ENCODE results near the gene UBE2E1. TPM values are rescaled to one million over a fixed set of nuclear protein-coding genes. Genes with fewer than 3 reads are reported as not detected.
"Not testable (repeated sequence)": the region's sequence is repeated elsewhere in the genome, so short reads cannot be mapped to it uniquely, and the experiment has no call there.

The UBE2E1 gene
- total RNA-seq, 1 experiment from 2014 or later, result 99.0 TPM

DNA sequence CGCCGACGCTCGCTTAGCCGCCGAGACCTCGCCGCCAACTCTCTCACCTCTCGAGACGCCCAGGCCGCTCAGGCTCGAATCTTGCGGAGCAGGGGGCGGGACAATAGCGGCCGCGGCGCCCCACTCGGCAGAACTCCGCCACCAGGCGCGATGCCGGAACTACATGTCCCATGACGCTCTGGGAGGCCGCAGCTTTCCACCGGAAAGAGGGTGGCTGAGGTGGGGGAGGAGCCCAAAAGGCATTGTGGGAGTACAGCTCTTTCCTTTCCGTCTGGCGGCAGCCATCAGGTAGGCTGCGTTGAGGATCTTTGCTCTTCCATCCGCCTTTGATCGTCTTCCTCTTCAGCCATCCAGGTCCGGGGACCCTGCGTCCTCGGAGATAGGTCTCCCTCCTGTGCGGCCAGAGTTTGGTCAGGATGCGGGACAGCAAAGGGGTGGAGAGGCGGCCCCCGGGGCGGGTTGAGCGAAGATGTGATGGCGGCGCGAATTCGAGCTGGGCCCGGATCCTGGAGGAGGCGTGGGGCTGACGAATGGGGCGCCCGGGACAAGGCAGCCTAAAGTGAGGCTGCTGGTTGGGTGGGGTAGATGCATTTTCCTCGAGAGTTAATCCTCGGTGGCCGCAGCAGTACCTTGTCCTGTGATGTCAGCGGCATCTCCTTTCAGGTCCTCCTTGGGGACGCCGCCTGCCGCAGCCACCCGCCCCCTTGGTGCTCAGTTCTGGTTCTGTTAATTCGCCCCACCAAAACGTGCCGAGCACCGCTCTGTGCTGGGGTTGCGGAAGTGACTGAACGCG is 111.3 kb downstream of the UBE2E1 start, which contains the start of the genes NKIRAS1 and RPL15:
Gene NKIRAS1 (minus strand): TSS at position 105 of the 793 bp plus-strand sequence. CDS start 6,086 bp downstream, outside the sequence.
Gene RPL15 (plus strand): TSS at position 247 of the 793 bp plus-strand sequence. CDS start 728 bp downstream, outside the sequence.
- peak; percentile 94 for DNase-seq (ENCODE audit: low read depth)

DNA sequence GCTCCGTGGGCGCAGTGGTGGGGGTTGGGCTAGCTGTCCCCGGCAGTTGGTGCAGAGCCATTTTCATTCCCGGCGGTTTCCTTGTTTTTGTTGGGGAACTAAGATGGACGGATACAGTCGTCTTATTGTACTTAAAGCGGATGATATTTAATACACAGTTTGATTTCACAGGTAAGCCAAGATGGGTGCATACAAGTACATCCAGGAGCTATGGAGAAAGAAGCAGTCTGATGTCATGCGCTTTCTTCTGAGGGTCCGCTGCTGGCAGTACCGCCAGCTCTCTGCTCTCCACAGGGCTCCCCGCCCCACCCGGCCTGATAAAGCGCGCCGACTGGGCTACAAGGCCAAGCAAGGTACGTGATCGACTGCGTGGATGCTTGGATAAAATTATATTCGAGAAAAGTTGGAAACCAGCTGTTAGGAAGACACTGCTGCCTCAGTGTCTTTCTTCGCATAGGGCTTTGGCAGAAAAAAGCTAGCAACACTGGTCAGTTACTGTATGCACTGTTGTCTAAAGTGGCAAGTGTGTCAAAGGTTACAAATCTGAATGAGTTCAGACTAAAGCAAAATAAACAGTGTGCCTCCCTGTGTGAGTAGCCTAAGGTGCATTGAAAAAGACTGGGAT is 112.0 kb downstream of the UBE2E1 start:
- peak; percentile 44 for DNase-seq (ENCODE audit: low read depth)

DNA sequence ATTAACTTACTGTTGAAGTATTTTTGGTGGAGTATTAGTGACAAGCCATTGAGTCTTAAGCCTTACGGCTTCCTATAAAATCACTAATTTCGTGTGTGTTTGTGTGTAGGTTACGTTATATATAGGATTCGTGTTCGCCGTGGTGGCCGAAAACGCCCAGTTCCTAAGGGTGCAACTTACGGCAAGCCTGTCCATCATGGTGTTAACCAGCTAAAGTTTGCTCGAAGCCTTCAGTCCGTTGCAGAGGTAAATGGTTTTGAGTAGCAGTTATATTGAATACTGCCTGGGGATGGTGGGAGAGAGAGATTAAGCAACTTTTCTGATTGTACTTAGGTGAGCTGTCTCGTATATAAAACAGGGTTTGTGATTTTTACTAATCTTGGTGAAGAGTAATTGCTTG is 112.6 kb downstream of the UBE2E1 start:
- not testable (repeated sequence) for DNase-seq (ENCODE audit: low read depth)

DNA sequence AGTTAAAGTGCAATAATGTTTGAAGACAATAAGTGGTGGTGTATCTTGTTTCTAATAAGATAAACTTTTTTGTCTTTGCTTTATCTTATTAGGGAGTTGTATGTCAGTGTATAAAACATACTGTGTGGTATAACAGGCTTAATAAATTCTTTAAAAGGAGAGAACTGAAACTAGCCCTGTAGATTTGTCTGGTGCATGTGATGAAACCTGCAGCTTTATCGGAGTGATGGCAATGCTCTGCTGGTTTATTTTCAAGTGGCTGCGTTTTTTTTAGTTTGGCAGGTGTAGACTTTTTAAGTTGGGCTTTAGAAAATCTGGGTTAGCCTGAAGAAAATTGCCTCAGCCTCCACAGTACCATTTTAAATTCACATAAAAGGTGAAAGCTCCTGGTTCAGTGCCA is 113.9 kb downstream of the UBE2E1 start:
- DNase-seq (ENCODE audit: low read depth), result no peak

DNA sequence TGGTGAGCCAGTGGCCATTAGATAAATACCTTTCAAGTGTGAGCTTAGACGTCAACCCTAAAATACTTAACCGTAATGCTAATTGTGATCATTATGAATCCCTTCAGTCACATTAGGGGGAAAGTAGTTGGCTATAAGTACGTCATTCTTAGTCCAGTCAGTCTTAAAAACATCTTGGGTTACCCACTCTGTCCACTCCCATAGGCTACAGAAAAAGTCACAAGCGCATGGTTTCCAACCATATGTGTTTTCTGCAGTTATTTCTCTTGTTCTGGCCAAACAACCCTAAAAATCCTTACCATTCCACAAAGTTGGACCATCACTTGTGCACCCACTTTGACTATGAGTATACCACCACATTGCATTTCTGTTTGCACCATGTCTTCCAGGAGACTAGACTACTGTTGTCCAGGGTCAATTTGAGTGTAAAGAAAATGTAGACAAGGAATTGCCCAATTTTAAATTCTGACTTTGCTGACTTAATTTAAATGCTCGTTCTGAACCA is 114.4 kb downstream of the UBE2E1 start:
- DNase-seq (ENCODE audit: low read depth), result no peak

DNA sequence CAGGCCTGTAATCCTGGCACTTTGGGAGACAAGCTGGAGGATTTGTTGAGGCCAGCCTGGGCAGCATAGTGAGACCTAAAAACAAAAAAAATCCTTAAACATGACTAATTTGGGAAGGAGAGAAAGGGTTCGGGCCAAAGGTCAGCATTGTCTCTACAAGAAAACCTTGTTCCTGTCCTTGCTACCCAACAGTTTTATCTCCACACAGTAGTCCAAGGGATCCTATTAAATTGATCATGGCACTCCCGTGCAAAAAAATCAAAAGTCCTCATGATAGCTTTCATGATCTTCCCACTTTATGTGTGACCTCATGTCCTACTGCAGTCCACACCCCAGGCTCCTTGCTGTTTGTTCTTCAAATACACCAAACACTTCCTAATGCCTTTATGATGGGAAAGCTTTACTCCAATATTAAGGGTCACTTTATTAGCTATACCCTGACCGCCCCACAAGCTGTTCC is 115.3 kb downstream of the UBE2E1 start:
- DNase-seq (ENCODE audit: low read depth), result peak; percentile 14

DNA sequence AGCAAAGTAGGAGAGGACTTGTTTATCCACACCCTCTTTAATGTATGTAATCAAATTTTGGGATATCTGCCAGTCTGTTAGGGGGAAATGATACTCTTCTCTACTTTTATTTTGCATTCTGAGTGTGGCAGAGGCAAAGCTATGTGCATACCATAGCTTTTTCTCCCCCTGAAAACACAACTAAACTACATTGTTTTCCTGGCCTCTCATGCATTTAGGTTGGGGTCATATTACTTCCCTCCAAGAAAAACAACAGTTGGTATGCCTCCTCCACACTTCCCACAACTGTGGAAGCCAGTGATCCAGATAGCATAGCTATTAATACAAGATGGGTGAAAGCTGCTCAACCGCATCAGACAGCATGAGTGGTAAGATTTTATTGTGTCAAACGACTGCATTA is 118.0 kb downstream of the UBE2E1 start:
- DNase-seq (ENCODE audit: low read depth), result no peak

DNA sequence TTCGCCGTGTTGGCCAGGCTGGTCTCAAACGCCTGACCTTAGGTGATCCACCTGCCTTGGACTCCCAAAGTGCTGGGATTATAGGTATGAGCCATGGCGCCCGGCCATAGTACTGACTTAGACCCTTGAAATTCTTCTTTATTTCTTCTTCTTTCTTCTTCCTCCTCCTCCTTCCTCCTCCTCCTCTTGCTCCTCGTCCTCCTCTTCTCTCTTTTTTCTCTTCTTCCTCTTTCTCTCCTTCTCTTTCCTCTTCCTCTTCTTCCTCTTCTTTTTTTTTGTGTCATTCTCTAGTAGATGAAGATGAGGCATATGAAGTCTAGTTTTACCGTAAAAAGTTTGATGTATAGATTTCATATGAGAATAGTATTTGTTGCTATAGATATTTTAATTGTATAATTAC is 120.5 kb downstream of the UBE2E1 start:
- DNase-seq (ENCODE audit: low read depth), result no peak

DNA sequence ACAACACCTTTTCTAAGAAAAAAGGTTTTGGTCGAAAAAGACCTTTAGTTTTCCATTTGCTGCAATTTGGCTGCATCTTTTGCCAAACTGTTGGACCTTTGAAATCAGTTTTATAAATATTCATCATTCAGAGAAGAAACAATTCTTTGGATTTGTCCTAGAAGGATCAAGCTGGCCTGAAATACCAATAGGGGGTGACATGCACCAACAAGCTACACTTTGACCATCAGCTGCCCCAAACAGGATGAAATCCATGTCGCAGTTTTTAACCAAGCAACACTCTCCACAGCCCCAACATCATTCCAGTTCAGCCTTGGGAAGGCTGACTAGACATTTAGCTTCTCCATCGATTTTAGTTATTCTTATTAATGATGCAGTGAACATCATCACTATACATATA is 121.0 kb downstream of the UBE2E1 start:
- no peak for DNase-seq (ENCODE audit: low read depth)

DNA sequence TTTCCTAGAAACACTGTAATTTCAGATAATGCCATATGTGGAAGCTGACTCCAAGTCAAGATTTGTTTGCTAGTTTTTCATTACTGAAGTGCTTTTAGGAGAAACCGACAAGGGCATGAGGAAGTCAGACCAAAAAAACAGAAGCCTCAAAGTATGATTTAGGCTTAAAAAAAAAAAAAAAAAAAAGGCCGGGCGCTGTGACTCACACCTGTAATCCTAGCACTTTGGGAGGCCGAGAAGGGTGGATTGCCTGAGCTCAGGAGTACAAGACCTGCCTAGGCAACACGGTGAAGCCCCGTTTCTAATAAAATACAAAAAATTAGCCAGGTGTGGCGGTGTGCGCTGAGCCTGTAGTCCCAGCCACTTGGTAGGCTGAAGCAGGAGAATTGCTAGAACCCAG is 122.8 kb downstream of the UBE2E1 start:
- peak; percentile 33 for DNase-seq (ENCODE audit: low read depth)

DNA sequence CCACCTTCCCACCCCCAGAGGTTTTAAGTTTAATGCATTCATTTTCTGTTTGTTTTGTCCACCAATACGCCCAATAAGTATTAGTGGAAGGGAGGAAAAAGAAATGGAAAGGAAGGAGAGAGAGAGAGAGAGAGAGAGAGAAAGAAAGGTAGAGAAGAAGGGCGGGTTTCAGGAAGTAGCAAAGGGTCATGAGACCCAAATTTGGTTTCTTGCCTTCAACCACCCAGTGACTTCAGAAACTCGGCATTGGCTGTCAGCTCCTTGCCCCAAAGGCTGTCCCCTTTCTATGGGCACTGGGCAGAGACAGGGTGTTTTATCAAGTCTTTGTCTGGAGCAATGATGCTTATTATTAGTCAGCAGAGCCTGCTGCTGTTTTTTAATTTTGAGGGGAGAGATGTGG is 125.8 kb downstream of the UBE2E1 start:
- DNase-seq (ENCODE audit: low read depth), result no peak

DNA sequence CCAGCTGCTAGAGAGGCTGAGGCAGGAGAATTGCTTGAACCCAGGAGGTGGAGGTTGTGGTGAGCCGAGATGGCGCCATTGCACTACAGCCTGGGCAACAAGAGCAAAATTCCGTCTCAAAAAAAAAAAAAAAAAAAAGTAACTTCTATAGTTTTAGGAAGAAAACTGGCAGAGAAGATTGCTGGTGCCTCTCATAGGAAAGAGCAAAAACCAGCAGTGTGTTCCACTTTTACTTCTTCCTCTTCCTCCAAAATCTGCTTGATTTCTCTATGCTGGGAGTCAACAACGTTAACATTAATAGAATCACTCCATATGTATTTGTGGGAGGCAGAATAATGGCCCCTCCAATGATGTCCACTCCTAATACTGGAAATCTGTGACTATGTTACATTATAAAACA is 126.8 kb downstream of the UBE2E1 start:
- DNase-seq (ENCODE audit: low read depth), result no peak

DNA sequence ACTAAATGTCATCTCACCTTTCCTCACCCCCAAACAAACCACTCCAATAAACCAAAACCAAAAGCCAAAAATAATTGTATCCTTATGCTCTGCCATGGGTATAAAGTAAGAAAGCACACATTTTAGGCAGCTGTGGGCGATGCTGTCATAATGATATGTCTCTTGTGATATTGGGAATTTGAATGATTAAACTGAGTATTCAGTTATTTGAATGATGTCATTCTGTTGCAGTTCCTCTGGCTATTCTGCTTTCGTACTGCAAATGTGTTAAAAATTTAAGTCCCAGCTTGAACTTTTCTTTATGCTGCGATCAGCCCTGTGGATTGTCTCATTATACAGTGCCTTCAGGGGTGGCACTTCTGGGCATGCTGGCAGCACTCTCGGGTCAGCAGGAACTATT is 128.5 kb downstream of the UBE2E1 start:
- DNase-seq (ENCODE audit: low read depth), result no peak

DNA sequence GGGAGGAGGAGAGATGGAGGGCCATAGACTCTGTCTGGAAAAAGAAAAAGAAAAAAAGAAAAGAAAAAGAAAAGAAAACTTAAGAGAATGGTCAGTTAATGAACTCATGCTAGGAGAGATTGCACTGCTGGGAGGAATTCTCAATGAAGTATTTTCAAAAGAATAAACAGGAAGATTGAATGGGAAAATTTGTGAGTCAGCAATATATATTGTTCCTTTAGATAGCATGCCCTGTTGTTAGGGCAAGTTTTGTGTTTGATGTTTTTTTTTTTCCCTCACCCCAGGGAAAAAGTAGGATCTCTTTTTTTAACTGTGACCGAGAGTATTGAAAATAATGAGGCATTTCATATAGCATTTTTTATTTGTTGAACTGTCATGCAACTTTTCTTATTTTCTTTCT is 131.5 kb downstream of the UBE2E1 start:
- no peak for DNase-seq (ENCODE audit: low read depth)

DNA sequence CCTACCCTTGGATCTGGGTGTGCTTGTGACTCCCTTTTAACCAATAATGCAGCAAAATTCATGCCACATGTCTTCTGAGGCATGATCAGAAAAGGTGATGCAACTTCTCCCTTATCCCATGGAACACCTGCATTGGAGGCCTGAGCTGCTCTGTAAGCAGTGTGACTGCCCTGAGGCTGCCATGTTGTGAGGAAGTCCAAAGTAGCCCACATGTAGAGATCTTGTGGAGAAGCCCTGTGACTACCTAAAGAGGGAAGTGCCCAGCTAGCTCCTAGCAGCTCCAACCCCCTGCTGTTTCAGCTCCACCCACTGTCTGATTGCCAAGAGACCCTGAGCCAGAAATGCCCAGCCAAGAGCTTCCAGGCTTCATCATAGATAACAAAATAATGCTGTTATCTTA is 132.9 kb downstream of the UBE2E1 start:
- DNase-seq (ENCODE audit: low read depth), result no peak

DNA sequence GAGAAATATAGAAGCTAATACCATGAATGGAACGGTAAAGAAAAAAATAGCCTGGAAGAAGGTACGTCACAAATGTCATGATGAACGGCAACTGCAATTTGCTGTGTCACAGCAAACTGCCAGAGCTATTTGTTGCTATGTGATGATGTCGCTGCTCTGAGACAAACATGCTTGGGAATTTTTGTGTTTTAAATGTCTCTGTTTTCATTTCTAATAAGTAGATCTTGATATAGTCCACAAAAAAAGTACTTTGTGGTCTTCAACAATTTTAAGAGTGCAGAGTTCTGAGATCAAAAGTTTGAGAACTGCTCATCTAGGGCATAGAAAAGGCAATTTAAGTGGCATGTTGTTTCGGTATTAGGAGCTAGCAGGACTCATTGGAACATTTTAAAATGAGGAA is 135.0 kb downstream of the UBE2E1 start:
- DNase-seq (ENCODE audit: low read depth), result no peak

Other genes with a start within 250 kb of the UBE2E1 start
- gene NKIRAS1, start 111.0 kb downstream of the UBE2E1 start, total RNA-seq (2014; rRNA removed; shearing (Covaris generic)), result 8.8 and 11.9 TPM in 2 replicates
- 1,600 and 2,297 TPM in 2 replicates for gene RPL15, start 111.2 kb downstream of the UBE2E1 start, total RNA-seq (2014; rRNA removed; shearing (Covaris generic))
- gene NR1D2, start 139.3 kb downstream of the UBE2E1 start, total RNA-seq (2014; rRNA removed; shearing (Covaris generic)), result 15.8 and 23.0 TPM in 2 replicates